Measurements from ENCODE around the gene ERI3.

Gene ERI3

DNA sequence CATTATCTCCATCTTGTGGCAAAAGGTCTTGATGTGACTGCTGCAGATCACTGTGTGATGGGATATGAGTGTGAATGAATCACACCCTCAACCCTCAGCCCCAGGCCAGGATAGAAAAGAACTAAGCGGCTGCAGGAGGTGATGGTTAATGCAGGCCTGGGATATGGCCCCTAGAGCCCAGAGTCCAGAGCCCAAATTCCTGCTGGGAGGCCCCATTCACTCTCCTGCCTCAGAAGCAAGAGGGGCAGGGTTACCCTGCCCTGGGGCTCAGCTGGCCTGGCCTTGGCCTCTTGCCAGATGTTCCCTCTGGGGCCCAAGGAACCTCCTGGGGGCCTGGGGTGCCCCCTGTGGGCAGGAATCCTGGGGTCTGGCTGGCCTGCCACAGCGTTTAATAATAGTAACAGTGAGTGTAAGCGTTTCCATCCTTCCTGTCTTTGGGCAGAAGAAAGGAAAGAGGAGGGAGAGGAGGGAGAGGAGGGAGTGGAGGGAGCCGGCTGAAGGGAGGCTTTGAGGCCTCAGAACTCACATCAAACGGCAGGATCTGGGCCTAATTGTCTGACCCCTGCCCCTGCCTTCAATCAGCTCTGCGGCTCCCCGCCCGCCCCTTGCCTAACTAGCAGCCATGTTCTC lies 115.6 kb downstream of the ERI3 start:
- TF ChIP-seq, protein P1, sequence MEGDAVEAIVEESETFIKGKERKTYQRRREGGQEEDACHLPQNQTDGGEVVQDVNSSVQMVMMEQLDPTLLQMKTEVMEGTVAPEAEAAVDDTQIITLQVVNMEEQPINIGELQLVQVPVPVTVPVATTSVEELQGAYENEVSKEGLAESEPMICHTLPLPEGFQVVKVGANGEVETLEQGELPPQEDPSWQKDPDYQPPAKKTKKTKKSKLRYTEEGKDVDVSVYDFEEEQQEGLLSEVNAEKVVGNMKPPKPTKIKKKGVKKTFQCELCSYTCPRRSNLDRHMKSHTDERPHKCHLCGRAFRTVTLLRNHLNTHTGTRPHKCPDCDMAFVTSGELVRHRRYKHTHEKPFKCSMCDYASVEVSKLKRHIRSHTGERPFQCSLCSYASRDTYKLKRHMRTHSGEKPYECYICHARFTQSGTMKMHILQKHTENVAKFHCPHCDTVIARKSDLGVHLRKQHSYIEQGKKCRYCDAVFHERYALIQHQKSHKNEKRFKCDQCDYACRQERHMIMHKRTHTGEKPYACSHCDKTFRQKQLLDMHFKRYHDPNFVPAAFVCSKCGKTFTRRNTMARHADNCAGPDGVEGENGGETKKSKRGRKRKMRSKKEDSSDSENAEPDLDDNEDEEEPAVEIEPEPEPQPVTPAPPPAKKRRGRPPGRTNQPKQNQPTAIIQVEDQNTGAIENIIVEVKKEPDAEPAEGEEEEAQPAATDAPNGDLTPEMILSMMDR (conservative IDR thresholded peaks at IDR 0.05; ENCODE audit: low read depth), result no peak
- ChIA-PET CTCF (interaction anchor here (0.6 kb wide), 1 partner anchor 16 kb away, joined by 6 read pairs; no protein-coding TSS in a partner anchor), POLR2A (ENCODE audit: low non-redundant PET) (interaction anchor here (0.5 kb wide), 1 partner anchor 1354 kb away, joined by 6 read pairs; no protein-coding TSS in a partner anchor)
- H3K27ac ChIP-seq, result peak overlapping the region; percentile 11; the same call in 1 of the 2 replicates
- peak; percentile 17 for DNase-seq (ENCODE audit: low spot score)

DNA sequence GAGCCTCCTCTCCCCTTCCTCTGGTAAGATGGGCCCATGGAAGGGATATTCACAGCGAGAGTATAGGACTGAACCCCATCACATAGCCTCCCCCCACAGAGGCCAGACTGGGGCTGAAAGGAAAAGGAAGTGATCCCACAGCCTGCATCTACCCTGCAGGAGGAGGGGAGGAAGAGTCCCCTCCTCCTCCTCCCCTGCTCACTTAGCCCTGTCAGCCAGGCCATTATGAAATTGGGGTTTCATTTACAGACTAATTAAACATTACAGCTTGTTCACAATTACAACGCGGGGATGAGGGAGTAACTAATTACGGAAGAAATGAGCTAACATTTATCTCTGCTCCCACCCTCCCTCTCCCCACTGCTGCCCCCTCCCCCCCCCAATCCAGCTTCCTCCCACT lies 116.4 kb downstream of the ERI3 start:
- DNase-seq (ENCODE audit: low spot score), result no peak
- H3K27ac ChIP-seq, result no peak overlapping the region
- POLR2A ChIA-PET (ENCODE audit: low non-redundant PET), result no interaction called here
- CTCF ChIA-PET, result interaction anchor here (0.5 kb wide), 1 partner anchor 10 kb away, joined by 3 read pairs; no protein-coding TSS in a partner anchor
- TF ChIP-seq, protein P1 (conservative IDR thresholded peaks at IDR 0.05; ENCODE audit: low read depth), result no peak

DNA sequence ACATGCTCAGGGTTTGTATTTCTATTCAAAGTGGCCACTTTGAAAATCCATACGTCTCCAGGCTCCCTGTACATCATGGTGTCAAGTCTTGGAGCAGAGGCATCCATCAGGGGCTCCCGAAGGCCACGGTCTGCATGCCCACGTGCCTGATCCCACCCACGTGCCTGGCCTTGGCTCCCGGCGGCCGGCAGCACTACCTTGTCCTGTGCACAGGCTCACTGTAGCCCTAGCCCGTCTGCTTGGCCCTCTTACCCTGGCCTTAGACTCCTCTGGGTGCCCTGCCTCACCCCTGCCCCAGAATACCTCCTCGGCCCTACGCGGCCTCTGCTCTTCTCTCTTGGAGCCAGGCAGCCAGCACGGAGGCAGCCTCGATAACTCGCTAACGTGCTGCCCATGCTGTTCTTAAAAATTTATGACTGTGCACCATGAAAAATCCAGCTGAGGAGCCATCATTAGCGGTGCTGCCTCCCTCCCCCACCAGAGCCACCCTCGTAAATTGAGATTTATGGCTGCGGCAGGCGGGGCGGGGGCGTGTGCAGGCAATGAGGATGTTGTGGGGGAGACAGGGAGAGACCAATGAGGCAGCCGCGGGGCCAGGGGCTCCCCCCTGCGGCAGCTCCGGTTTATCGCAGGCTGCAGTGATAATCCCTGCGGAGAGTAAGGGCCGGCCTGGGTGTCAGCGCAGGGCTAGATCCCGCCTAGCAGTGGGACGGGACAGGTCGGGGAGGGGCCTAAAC lies 117.2 kb downstream of the ERI3 start:
- ChIA-PET POLR2A (ENCODE audit: low non-redundant PET) (no interaction called here), CTCF (interaction anchor here (0.5 to 0.6 kb wide), 2 partner anchors 9 to 84 kb away, joined by 3 to 4 read pairs; no protein-coding TSS in a partner anchor)
- TF ChIP-seq, protein P1 (conservative IDR thresholded peaks at IDR 0.05; ENCODE audit: low read depth), result peak; percentile 25; the same call in 1 of the 2 replicates
- H3K27ac ChIP-seq, result no peak overlapping the region
- DNase-seq (ENCODE audit: low spot score), result peak; percentile 13

DNA sequence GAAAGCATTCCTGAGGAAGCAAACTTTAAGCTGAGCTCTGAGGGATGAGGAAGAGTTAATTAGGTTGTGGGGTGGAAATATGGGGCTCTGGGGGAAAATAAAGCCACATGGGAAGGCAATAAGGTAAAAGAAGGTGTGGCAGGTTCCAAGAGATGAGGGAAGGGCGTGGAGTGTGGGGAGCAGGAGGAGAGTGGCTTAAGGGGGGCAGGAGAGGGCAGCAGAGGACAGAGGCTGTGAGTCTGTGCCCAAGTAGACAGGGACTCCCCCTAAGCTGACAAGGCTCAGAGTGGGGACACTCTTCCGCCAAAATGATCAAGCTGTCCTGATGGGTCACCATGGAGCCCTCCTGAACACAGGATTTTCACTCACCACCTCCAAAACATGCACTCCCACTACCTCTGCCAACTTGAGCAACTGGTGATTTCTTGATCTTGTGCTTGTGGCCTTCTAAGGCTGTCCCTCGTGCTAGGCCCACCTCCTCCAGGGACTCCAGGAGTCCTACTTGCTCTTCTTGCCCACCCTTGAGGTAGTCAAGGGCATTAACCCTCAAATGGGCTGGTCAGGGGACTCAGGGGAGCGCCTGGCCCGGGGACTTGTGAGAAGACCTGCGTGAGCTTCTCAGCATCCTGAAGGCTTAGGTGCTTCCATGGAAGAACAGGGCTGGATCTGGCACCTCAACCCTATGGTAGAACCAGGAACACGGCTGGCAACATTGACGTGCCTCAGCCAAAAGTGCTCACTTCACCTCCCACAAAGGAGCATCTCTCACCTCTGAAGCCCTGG lies 118.4 kb downstream of the ERI3 start:
- POLR2A ChIA-PET (ENCODE audit: low non-redundant PET), result no interaction called here
- CTCF ChIA-PET, result interaction anchor here (0.6 to 2.1 kb wide), 3 partner anchors 19 to 357 kb away, joined by 3 to 8 read pairs (median 4); no protein-coding TSS in a partner anchor
- no peak overlapping the region for H3K27ac ChIP-seq
- TF ChIP-seq, protein P1 (conservative IDR thresholded peaks at IDR 0.05; ENCODE audit: low read depth), result no peak
- DNase-seq (ENCODE audit: low spot score), result no peak

DNA sequence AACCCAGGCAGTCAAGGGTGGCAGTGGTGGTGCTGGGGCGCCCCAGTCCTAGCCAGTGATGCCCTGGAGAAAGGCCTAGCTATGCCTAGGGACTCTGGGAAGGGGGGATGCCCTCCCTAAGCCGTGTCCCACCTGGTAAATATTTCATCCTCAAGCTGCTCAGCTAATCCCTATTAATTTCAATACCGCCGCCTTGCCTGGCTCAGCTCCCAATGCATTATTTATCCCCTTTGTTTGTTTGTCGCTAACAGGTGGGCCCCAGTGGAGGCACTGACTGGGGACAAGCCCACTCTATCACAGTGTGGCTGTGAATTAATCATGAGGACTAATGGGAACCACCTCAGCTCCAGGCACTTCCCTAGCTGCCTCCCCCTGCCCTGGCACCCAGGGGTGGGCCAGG lies 119.2 kb downstream of the ERI3 start:
- DNase-seq (ENCODE audit: low spot score), result no peak

More for the DNA sequence above, 119.2 kb downstream of the ERI3 start:
- TF ChIP-seq, protein P1 (conservative IDR thresholded peaks at IDR 0.05; ENCODE audit: low read depth), result no peak
- H3K27ac ChIP-seq, result no peak overlapping the region
- CTCF ChIA-PET, result interaction anchor here (0.6 to 2.1 kb wide), 2 partner anchors 18 to 358 kb away, joined by 3 to 8 read pairs; no protein-coding TSS in a partner anchor
- POLR2A ChIA-PET (ENCODE audit: low non-redundant PET), result no interaction called here
